Tibial nerve (tissue), 4 donors: ENCODE results near the gene WNT4. TPM values are rescaled to one million over a fixed set of nuclear protein-coding genes. Genes with fewer than 3 reads are reported as not detected.
A peak's percentile ranks its signal among the peaks of the same experiment; 100 is the strongest.

Experiments used
- DNase-seq, 2 donors: peaks; one replicate each; pipeline ENCODE4 v3.0.0-alpha.2; 2019; ENCODE audit warnings: low spot score in 2 of 2
- H3K27ac ChIP-seq, 4 donors: fragments of 200-600 bp; sonication (generic) in 3 of 4; one replicate each; pipeline ENCODE4 v1.5.1; 2017 to 2019; ENCODE audit warnings: mild to moderate bottlenecking in 1 of 4
- H3K27me3 ChIP-seq, 2 donors: fragments of 200-600 bp; sonication (generic) in 1 of 2; one replicate each; pipeline versions ENCODE4 v1.5.1 to v1.6.0; 2017 to 2019
- H3K36me3 ChIP-seq, 3 donors: fragments of 200-600 bp; sonication (generic); one replicate each; pipeline ENCODE4 v1.5.1; 2018 to 2019
- H3K4me1 ChIP-seq, 4 donors: fragments of 200-600 bp; sonication (generic) in 3 of 4; one replicate each; pipeline ENCODE4 v1.5.1; 2017 to 2019
- H3K4me3 ChIP-seq, 4 donors: fragments of 200-600 bp; sonication (generic) in 3 of 4; one replicate each; pipeline ENCODE4 v1.5.1; 2017 to 2019; ENCODE audit warnings: mild to moderate bottlenecking in 1 of 4, moderate library complexity in 1 of 4
- H3K9me3 ChIP-seq, 4 donors: fragments of 200-600 bp; sonication (generic) in 3 of 4; one replicate each; pipeline ENCODE4 v1.5.1; 2017 to 2019
- EP300 ChIP-seq, 2 donors: sonication (generic); formaldehyde crosslinking; IDR thresholded peaks; one replicate each; pipeline ENCODE4 v1.6.1; 2017; ENCODE audit warnings: antibody characterized with exemption in 2 of 2, mild to moderate bottlenecking in 1 of 2
- POLR2A ChIP-seq, 2 donors: fragments of 450-650 bp; IDR thresholded peaks; one replicate each; pipeline ENCODE4 v1.6.1; 2017; ENCODE audit warnings: antibody characterized with exemption in 2 of 2, mild to moderate bottlenecking in 2 of 2, moderate library complexity in 2 of 2
- WGBS, 2 donors: methylation state at CpG; one replicate each; pipeline ENCODE4 v1.1.5; 2018; 5-methylcytosine and 5-hydroxymethylcytosine counted together
- total RNA-seq, 4 donors: library from RNA; depleted of rRNA; stranded (reverse); fragments of >200 nt; gene quantifications; one replicate each; pipeline ENCODE4 v1.1.0, GENCODE V29; 2016
- TF ChIP-seq, protein P1 (sequence below), 5 experiments: fragments of 200-600 bp in 3 of 5; fragments of 450-650 bp in 2 of 5; sonication (generic) in 3 of 5; IDR thresholded peaks; one replicate each; pipeline ENCODE4 v1.5.1; 2016 to 2019; ENCODE audit warnings: antibody characterized with exemption in 5 of 5, mild to moderate bottlenecking in 3 of 5, moderate library complexity in 2 of 5

Gene WNT4
- total RNA-seq, 4 donors from 2014 or later = under 0.01 to 0.63 (median 0.20) TPM; not detected in 1

GRCh38 chr1:22089134-22089571, 53.7 kb downstream of the WNT4 start:
- peak overlapping the region in 1 of 4 donors; percentile 23 for H3K27ac ChIP-seq
- DNase-seq = no peak
- H3K27me3 ChIP-seq = no peaks in the 10 kb centered on the region
- peaks cover 0 to 38% (median 7%) of the 10 kb centered on the region in 3 donors for H3K36me3 ChIP-seq
- no peaks in the 10 kb centered on the region for H3K9me3 ChIP-seq
- peaks cover 0 to 70% (median 37%) of the 10 kb centered on the region in 4 donors for H3K4me1 ChIP-seq
- WGBS, 2 donors = 45 to 55% methylated on average over 3 of the region's 3 CpGs
- TF ChIP-seq POLR2A (IDR thresholded peaks at IDR 0.05) = no peak
- TF ChIP-seq, protein P1, sequence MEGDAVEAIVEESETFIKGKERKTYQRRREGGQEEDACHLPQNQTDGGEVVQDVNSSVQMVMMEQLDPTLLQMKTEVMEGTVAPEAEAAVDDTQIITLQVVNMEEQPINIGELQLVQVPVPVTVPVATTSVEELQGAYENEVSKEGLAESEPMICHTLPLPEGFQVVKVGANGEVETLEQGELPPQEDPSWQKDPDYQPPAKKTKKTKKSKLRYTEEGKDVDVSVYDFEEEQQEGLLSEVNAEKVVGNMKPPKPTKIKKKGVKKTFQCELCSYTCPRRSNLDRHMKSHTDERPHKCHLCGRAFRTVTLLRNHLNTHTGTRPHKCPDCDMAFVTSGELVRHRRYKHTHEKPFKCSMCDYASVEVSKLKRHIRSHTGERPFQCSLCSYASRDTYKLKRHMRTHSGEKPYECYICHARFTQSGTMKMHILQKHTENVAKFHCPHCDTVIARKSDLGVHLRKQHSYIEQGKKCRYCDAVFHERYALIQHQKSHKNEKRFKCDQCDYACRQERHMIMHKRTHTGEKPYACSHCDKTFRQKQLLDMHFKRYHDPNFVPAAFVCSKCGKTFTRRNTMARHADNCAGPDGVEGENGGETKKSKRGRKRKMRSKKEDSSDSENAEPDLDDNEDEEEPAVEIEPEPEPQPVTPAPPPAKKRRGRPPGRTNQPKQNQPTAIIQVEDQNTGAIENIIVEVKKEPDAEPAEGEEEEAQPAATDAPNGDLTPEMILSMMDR (IDR thresholded peaks at IDR 0.05) = no peak
- TF ChIP-seq EP300 (IDR thresholded peaks at IDR 0.05) = no peak
- no peak overlapping the region for H3K4me3 ChIP-seq

GRCh38 chr1:22088331-22088730, 54.6 kb downstream of the WNT4 start:
- TF ChIP-seq POLR2A (IDR thresholded peaks at IDR 0.05) = no peak
- no peak overlapping the region for H3K4me3 ChIP-seq
- peaks cover 0 to 76% (median 37%) of the 10 kb centered on the region in 4 donors for H3K4me1 ChIP-seq
- WGBS, 2 donors = 37 to 44% methylated on average over 2 of the region's 2 CpGs
- H3K27me3 ChIP-seq = no peaks in the 10 kb centered on the region
- DNase-seq = no peak
- peaks cover 0 to 35% (median 7%) of the 10 kb centered on the region in 3 donors for H3K36me3 ChIP-seq
- H3K27ac ChIP-seq = no peak overlapping the region
- no peaks in the 10 kb centered on the region for H3K9me3 ChIP-seq

DNA sequence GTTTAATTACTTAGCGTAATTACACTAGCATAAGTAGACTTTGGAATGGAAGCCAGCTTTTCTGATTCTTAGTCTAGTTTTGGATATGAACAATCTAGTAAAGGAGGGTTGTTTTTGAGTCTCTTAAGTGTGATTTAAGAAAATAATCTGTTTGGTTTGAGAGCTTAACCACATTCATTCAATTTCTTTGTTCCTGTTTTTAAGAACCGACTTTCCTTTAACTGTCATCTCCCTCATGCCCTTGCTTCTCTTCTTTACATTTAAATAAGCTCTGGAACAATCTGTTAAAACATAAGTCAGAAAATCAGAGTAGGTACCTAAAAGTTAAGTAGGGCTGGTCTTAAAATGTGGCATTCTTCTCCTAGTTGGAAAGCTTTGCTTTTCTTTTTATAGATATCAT, 62.7 kb downstream of the WNT4 start:
- 79 to 82% methylated on average over 2 of the region's 2 CpGs for WGBS, 2 donors
- Histone ChIP-seq H3K4me1 (peaks cover 0 to 80% (median 14%) of the 10 kb centered on the region in 4 donors), H3K27me3 (no peaks in the 10 kb centered on the region), H3K4me3 (no peak overlapping the region), H3K36me3 (peaks cover 0 to 49% (median 5%) of the 10 kb centered on the region in 3 donors), H3K9me3 (no peaks in the 10 kb centered on the region), H3K27ac (no peak overlapping the region)
- no peak for DNase-seq
- TF ChIP-seq, protein P1 (IDR thresholded peaks at IDR 0.05) = no peak
- no peak for TF ChIP-seq POLR2A (IDR thresholded peaks at IDR 0.05)
- TF ChIP-seq EP300 (IDR thresholded peaks at IDR 0.05) = no peak

DNA sequence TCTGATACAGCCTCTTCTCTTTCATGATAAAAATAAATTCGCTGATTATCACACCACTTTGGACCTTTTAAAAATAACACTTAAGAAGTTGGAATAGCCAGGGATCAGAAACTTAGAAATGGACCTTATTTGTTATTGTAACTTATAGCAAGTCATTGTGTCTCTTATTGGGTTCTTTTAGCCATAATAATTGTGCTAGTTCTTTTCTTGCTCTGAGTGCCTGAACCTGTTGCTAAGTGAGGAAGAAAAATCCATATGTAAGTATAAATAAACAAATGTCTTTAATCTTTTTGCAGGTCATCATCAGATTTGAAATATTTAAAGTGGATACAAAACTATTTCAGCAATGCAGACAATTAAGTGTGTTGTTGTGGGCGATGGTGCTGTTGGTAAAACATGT, 64.8 kb downstream of the WNT4 start:
- no peak for TF ChIP-seq POLR2A (IDR thresholded peaks at IDR 0.05)
- TF ChIP-seq EP300 (IDR thresholded peaks at IDR 0.05) = no peak
- TF ChIP-seq, protein P1 (IDR thresholded peaks at IDR 0.05) = no peak
- Histone ChIP-seq H3K27me3 (no peaks in the 10 kb centered on the region), H3K4me1 (peaks cover 0 to 94% (median 22%) of the 10 kb centered on the region in 4 donors), H3K27ac (no peak overlapping the region), H3K4me3 (no peak overlapping the region), H3K9me3 (no peaks in the 10 kb centered on the region), H3K36me3 (peaks cover 0 to 47% (median 5%) of the 10 kb centered on the region in 3 donors)
- DNase-seq = no peak
- 69 to 74% methylated on average over 2 of the region's 2 CpGs for WGBS, 2 donors

- DNase-seq = no peak
- WGBS, 2 donors = 20 to 27% methylated on average over 5 of the region's 5 CpGs
- TF ChIP-seq EP300 (IDR thresholded peaks at IDR 0.05) = no peak
- TF ChIP-seq, protein P1 (IDR thresholded peaks at IDR 0.05) = no peak
- H3K4me1 ChIP-seq = peaks cover 0 to 98% (median 25%) of the 10 kb centered on the region in 4 donors
- no peak overlapping the region for H3K27ac ChIP-seq
- H3K27me3 ChIP-seq = no peaks in the 10 kb centered on the region
- peaks cover 0 to 43% (median 5%) of the 10 kb centered on the region in 3 donors for H3K36me3 ChIP-seq
- H3K4me3 ChIP-seq = no peak overlapping the region
- no peaks in the 10 kb centered on the region for H3K9me3 ChIP-seq
These were observed 65.2 kb downstream of the WNT4 start for GRCh38 chr1:22077728-22078127.
